H7 (cell line): Measurements from ENCODE around the gene CREBBP. TPM values are rescaled to one million over a fixed set of nuclear protein-coding genes. Genes with fewer than 3 reads are reported as not detected.

ENCODE experiments used
- DNase-seq: peaks from one replicate; pipeline ENCODE4 v3.0.0; 2012
- H3K27me3 ChIP-seq: 2 replicates; pipeline ENCODE4 v1.6.0; 2011; ENCODE audit warnings: mild to moderate bottlenecking, low read length; ENCODE audit not compliant: control insufficient read depth, insufficient read depth
- H3K36me3 ChIP-seq: replicated peaks from 2 replicates; pipeline ENCODE4 v1.5.1; 2011; ENCODE audit warnings: low read length; ENCODE audit not compliant: control insufficient read depth, insufficient read depth
- H3K4me3 ChIP-seq: 2 replicates; pipeline ENCODE4 v1.5.1; 2011; ENCODE audit warnings: low read depth, mild to moderate bottlenecking, control low read depth, low read length, moderate library complexity; ENCODE audit not compliant: insufficient read depth
- total RNA-seq: library from RNA; depleted of rRNA; stranded (reverse); fragments of >200 nt; shearing (Covaris generic); gene quantifications from 2 replicates; pipeline ENCODE4 v1.2.3, GENCODE V29; 2014

CREBBP gene
- total RNA-seq, 1 experiment from 2014 or later, result 11.7 TPM

DNA sequence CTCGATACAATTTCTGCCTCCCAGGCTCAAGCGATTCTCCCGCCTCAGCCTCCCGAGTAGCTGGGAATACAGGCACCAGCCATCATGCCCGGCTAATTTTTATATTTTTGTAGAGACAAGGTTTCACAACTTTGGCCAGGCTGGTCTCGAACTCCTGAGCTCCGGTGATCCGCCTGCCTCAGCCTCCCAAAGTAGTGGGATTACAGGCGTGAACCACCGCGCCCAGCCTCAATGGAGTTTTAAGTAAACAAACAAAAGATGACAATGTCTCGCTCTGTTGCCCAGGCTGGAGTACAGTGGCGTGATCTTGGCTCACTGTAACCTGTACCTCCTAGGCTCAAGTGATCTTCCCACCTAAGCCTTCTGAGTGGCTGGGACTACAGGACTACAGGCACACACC lies 110.6 kb downstream of the CREBBP start:
- DNase-seq, result no peak
- H3K36me3 ChIP-seq, result peaks cover 23% of the 10 kb centered on the region
- no peaks in the 10 kb centered on the region for H3K27me3 ChIP-seq

DNA sequence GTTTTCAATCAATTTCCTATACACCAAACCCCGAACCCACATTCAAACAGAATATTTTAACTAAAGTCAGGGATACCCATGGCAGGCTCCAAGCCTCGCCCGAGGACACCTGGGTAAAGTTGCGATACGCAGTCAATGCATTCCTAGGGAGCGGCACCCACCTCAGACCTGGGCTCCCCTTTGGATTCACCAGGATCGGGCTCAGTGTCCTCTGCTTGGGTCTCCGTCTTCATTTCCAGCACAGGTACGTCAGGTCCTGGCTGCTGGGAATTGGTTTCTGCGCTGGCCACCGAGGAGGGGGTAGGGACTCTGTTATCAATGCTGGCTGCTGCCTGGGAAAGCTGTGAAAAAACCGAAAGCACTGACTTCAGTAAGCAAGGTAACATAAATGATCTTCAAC lies 111.5 kb downstream of the CREBBP start:
- Histone ChIP-seq H3K36me3 (peaks cover 18% of the 10 kb centered on the region), H3K4me3 (no peak overlapping the region), H3K27me3 (no peaks in the 10 kb centered on the region)
- no peak for DNase-seq

More for the DNA sequence above, 110.6 kb downstream of the CREBBP start:
- no peak overlapping the region for H3K4me3 ChIP-seq

DNA sequence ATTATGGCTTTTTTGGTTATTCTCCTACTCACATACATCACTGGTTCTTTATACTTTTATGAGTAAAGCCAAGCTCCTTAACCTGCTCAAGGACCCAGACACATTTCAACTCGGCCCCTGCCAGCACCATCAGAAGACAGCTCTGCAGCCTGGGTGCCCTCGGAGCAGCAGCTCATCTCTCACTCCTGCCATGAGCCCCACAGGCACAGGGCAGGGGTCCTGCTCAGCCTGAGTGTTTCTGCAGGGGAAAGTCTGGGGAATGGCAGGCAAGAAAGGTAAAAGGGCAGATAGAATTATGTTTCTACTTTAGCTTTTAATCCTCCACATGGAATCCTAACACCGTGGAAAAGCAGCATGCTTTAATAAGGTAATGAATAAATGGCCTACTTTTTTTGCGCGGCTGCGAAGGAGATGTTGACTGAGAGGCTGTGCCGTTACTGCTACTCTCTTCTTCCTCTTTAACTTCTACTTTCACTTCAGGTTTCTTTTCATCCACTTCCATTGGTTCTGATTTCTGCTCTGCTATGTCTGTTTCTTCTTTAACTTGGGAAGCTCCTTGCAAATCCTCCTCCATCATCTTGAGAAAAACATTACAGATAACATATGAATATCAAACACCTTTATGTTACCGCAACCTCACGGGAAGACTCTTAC lies 113.1 kb downstream of the CREBBP start:
- peaks cover 15% of the 10 kb centered on the region for H3K36me3 ChIP-seq
- no peaks in the 10 kb centered on the region for H3K27me3 ChIP-seq
- DNase-seq, result no peak
- no peak overlapping the region for H3K4me3 ChIP-seq

DNA sequence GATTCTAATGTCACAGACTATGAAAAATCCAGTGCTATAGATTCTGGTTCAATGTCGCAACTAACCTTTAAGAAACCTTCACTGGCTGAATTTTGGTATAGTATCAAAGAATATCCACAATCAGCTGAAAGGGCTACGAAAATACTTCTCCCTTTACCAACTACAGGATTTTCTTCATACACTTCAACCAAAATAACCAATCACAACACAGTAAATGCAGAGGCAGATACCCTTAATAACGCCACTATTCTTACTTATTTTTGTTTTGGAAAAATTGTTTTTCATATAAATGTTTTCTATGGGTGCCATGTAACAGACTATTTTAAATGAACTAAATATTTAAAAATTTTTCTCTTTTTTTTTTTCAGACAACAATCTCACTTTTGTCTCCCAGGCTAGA lies 114.3 kb downstream of the CREBBP start:
- Histone ChIP-seq H3K36me3 (peaks cover 15% of the 10 kb centered on the region), H3K4me3 (no peak overlapping the region), H3K27me3 (no peaks in the 10 kb centered on the region)
- DNase-seq, result no peak

DNA sequence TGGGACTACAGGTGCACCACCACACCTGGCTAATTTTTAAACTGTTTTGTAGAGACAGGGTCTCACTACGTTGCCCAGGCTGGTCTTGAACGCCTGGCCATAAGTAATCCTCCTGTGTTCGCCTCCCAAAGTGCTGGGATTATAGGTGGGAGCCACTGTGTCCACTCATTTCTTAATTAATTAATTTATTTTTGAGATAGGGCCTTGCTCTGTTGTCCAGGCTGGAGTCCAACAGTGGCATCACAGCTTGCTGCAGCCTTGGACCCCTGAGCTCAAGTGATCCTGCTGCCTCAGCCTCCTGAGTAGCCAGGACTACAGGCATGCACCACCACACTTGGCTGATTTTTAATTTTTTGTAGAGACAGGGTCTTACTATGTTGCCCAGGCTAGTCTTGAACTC lies 116.1 kb downstream of the CREBBP start:
- no peak overlapping the region for H3K4me3 ChIP-seq
- H3K36me3 ChIP-seq, result peaks cover 13% of the 10 kb centered on the region
- no peak for DNase-seq
- H3K27me3 ChIP-seq, result no peaks in the 10 kb centered on the region

DNA sequence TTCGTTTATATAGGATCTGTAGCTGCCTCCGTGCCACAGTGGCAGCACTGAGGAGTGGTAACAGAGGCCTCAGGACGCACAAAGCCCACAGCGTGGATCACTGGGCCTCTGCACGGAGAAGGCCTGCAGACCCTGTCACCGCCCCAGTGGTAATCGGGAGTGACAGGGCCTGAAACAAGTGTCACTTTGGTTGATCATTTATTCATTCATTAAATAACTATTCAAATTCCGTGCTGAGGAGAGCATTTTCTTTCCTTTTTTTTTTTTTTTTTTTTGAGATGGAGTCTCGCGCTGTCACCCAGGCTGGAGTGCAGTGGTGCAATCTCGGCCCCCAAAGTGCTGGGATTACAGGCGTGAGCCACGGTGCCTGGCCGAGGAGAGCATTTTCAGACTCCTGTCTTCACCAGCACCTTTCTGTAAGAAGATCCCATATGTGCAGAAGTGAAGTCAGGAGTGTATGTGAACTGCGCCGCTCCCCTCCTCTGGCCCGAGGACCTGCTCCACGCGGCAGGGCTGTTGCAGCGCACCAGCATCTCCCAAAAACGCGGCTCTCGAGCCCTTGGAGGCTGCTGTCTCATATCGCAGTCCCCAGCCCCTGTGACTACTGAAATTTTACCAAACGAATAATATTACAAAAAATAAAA lies 118.3 kb downstream of the CREBBP start:
- H3K36me3 ChIP-seq, result peaks cover 10% of the 10 kb centered on the region
- no peaks in the 10 kb centered on the region for H3K27me3 ChIP-seq

DNA sequence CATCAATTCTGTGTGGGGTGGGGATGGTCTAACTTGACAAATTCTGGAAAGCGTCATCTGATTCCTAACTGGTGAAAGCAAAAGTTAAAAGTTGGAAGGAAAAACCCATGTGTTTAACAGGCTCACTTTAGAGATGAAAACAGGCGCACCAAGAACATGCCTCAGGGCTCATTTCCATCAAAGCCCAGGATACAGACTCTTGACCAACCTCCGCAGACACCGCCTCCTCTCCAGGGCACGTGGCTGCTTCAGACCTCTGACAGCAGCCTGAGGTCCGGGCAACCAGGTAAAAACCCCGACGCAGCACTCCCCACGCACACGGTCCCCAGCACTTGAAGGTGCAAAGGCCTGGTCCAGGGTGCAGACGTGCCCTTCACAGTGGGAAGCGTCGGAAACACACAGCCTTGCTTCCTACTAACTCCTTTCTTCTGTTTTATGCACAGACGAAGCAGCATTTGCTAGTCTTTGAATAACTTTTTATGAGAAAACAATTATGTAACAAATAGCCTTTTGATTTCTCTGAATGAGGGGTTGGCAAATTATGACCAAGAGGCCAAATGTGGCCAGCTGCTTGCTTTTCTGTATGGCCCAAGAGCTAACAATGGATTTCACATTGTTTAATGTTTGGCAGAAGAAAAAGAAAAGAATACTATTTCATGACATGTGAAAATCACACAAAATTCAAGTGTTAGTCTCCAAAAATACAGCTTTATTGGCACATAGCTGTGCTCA lies 119.0 kb downstream of the CREBBP start:
- no peaks in the 10 kb centered on the region for H3K27me3 ChIP-seq
- H3K4me3 ChIP-seq, result no peak overlapping the region
- DNase-seq, result no peak
- H3K36me3 ChIP-seq, result peaks cover 5% of the 10 kb centered on the region

More for the DNA sequence above, 118.3 kb downstream of the CREBBP start:
- no peak for DNase-seq
- H3K4me3 ChIP-seq, result no peak overlapping the region

DNA sequence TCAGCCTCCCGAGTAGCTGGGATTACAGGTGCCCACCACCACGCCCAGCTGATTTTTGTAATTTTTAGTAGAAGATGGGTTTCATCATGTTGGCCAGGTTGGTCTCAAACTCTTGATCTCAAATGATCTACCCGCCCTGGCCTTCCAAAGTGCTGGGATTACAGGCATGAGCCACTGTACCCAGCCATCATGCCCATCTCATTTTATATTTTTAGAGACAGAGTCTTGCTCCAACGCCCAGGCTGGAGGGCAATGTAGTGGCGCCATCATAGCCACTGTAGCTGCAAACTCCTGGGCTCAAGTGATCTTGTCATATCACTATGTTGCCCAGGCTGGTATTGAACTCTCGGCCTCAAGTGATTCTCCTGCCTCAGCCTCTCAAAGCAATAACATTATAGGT lies 120.0 kb downstream of the CREBBP start:
- no peak for DNase-seq
- Histone ChIP-seq H3K4me3 (no peak overlapping the region), H3K36me3 (peaks cover 6% of the 10 kb centered on the region), H3K27me3 (no peaks in the 10 kb centered on the region)

DNA sequence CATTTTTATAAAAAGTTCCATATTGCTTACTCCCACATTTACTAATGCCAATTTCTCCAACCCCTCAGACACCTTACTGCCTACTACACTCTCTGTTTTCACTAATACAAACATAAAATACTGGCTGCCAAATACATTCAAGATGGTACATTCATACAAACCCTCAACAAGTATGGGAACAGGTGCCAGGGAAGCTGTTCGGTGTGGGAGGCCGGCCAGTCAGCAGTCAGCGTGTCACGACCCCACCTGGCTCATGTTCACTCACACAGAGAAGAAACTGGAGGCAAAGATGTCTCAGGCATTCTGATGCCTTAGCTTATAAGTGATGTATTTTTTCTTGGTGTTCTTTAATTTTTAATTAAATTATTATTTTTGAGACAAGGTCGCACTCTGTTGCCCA lies 120.8 kb downstream of the CREBBP start:
- DNase-seq, result no peak
- H3K27me3 ChIP-seq, result no peaks in the 10 kb centered on the region
- H3K36me3 ChIP-seq, result peaks cover 6% of the 10 kb centered on the region
- H3K4me3 ChIP-seq, result no peak overlapping the region

DNA sequence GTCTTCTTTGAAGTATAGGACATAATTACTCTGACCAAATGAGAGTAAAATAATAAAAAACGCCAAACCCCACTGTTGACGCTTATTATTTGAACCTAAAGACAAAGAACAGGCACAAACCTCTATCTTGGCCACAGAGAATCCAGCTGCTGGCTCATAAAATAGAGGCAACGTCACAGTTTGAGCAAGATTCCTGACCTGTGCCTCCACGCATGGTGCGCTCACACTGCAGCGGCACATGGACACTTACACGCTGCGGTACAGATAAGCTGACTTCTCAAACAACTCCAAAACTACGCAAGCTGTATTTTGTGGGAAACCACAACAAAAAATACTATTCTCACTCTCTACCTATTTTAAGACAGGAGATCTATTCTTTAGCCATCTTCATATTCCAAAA lies 124.4 kb downstream of the CREBBP start:
- DNase-seq, result no peak
- Histone ChIP-seq H3K4me3 (no peak overlapping the region), H3K36me3 (peaks cover 6% of the 10 kb centered on the region), H3K27me3 (no peaks in the 10 kb centered on the region)

DNA sequence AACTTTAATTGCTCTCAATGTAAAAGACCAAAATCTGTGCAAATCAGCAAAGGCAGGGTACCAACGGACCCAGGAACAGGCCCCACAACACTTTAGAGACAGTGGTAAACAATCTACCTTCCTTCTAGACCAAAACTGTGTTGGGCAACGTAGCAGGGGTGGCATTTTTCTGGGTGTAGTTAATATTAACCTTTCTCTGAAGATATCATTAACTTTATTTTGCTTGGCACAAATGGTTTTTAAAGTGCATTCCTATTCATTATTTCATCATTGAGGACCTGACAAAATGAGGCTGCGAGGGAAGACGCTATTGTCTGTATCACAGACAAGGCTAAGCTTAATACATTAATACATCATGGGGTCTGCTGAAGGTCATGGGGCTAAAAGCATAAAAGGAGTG lies 125.3 kb downstream of the CREBBP start:
- Histone ChIP-seq H3K27me3 (no peaks in the 10 kb centered on the region), H3K4me3 (no peak overlapping the region), H3K36me3 (peaks cover 6% of the 10 kb centered on the region)
- no peak for DNase-seq

DNA sequence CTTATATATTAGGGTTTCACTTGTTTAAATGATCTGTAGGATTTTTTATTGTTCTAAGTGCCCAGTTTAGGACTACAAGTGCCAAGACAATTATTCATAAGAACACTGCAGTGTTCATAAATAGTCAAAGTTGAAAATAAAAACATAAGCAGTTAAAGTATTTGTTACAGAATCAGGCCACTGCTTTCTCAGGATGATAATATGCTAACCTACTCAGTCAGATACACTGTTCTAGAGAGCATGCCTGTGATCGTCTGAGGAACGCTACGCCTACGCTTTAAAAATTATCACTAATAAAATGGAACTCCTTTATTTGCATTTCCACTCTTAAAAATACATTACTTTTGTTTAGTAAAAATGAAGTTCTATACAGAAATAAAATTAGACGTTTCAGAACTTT lies 125.7 kb downstream of the CREBBP start:
- Histone ChIP-seq H3K36me3 (peaks cover 6% of the 10 kb centered on the region), H3K27me3 (no peaks in the 10 kb centered on the region), H3K4me3 (no peak overlapping the region)
- DNase-seq, result no peak

DNA sequence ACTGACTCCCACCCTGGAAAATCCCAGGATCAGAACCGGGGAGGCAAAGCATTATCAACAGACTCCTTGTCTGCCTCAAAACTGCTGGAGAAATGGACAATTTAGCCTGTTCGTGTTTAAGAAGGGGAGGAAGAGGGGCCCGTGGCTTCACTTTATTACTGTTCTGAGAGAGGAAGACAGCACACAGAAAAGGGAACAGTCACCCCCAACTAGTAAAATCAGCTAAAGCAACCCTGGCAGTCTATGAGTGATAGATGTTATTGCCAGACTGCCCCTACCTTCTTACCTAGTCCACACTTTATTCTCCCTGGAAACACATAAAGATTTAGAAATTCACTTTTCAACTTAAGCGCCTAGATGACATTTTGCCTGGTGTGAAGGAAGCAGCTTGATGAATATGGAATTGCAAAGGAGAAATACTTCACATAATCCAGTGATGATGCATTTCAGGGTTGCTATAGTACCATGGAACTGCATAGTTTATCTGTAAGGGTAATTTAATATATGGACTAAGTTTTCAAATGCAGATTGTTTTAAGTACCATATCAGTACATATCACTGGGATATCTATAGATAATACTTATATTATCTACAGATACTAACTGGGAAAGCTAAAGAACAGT lies 126.3 kb downstream of the CREBBP start:
- Histone ChIP-seq H3K27me3 (no peaks in the 10 kb centered on the region), H3K4me3 (no peak overlapping the region), H3K36me3 (peaks cover 6% of the 10 kb centered on the region)
- no peak for DNase-seq

DNA sequence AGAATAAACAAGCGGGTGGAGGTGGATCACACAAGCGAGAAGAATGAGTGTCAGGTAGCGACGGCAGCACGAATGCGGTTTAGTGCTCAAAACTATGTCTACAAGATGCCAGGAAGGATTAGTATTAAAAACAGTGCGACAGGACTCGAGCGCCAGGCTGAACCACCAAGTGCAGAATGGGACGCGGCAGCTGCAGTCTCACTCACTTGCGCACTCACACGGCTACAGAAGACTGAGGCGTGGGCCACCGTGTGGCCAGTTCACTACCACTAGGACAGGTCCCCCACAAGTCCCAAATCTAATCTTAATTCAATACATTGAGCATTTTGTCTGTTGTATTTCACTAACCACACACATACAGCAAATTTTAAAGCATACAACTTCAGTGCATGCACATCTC lies 127.5 kb downstream of the CREBBP start:
- peaks cover 6% of the 10 kb centered on the region for H3K36me3 ChIP-seq
- DNase-seq, result no peak

DNA sequence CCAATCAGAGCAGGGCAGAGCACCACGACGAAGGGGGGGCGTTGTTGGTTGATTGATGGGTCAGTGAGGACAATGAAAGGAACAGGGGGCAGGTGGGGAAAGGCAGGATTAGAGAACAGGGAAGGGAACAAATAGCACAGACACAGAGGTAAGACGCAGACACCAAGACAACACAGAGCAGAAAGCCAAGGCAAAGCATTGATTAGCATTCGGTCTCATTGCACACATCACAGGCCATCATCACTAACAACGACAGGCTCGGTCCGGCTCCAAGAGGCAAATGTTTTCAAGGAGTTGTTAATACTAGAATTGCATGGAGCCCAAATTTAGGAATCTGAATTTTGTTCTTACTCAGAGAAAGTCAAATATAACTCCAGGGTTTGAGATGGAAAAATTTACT lies 128.6 kb downstream of the CREBBP start:
- peaks cover 4% of the 10 kb centered on the region for H3K36me3 ChIP-seq
- H3K4me3 ChIP-seq, result no peak overlapping the region
- no peaks in the 10 kb centered on the region for H3K27me3 ChIP-seq
- DNase-seq, result no peak

More for the DNA sequence above, 127.5 kb downstream of the CREBBP start:
- H3K4me3 ChIP-seq, result no peak overlapping the region
- no peaks in the 10 kb centered on the region for H3K27me3 ChIP-seq
